ENCODE data around the gene NANP. TPM values are rescaled to one million over a fixed set of nuclear protein-coding genes. Genes with fewer than 3 reads are reported as not detected.
A peak's percentile ranks its signal among the peaks of the same experiment; 100 is the strongest.

The NANP gene
- total and polyA plus RNA-seq, 2 of the 13 experiments (the other 11 are each of a cell fraction or from before 2014, with no cell fraction given): 8.9 to 21.5 TPM

GRCh38 chr20:25576783-25577530 is 46.9 kb downstream of the NANP start (continued):
- 0 out of 2 replicates have a peak, but pooled peaks have one; percentile 5 for TF ChIP-seq ZFY (CRISPR knock-in tag; IDR thresholded peaks at IDR 0.05)
- TF ChIP-seq ZSCAN12 (CRISPR knock-in tag; IDR thresholded peaks at IDR 0.05): no peak
- TF ChIP-seq ISX (CRISPR knock-in tag; conservative IDR thresholded peaks at IDR 0.05): no peak
- 0 out of 2 replicates have a peak, but pooled peaks have one; percentile 1 for TF ChIP-seq ZNF501 (CRISPR knock-in tag; IDR thresholded peaks at IDR 0.05)
- 0 out of 2 replicates have a peak, but pooled peaks have one; percentile 36 for TF ChIP-seq ZNF768 (CRISPR knock-in tag; IDR thresholded peaks at IDR 0.05)
- TF ChIP-seq ZNF383 (CRISPR knock-in tag; IDR thresholded peaks at IDR 0.05; ENCODE audit: borderline replicate concordance): no peak
- peak; percentile 23; the same call in 1 of the 2 replicates for TF ChIP-seq RXRA (CRISPR knock-in tag; IDR thresholded peaks at IDR 0.05)
- TF ChIP-seq ZNF274 (CRISPR knock-in tag; IDR thresholded peaks at IDR 0.05): 0 out of 2 replicates have a peak, but pooled peaks have one; percentile 27

DNA sequence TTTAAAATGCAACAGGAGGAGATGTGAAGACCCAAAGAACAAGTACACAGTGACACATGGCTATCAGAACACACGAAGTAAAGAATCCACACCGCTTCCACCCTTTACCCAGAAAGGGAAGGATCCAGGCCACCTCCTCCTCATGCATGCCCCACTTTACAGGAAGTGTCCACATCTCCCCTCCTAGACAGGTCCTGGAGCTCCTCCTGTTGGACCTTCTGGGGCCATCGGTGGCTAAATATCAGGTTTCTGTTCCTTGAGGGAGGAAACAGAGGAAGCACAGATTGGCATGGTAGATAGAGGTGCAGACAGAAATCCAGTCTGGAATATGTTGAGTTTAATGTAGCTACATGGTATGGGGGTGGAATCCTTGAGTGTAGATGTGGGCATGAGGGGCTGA is 49.4 kb downstream of the NANP start:
- Histone ChIP-seq H3K4me2 (ENCODE audit: low read depth, low read length) (no peak overlapping the region), H3K79me2 (ENCODE audit: insufficient read depth, low read length) (peaks cover 90% of the 10 kb centered on the region), H4K20me1 (ENCODE audit: insufficient read depth, low read length) (peaks cover 31% of the 10 kb centered on the region), H3K27ac (ENCODE audit: extremely low read length, insufficient read depth, low read length) (no peak overlapping the region), H3K4me1 (ENCODE audit: insufficient read depth, low read length) (peaks cover 65% of the 10 kb centered on the region), H3K9ac (ENCODE audit: insufficient read depth, low read depth, low read length) (no peak overlapping the region), H3K4me3 (replicated peaks in 1 of 3; ENCODE audit: insufficient read depth in 1 of 3, low read depth in 2 of 3, low read length in 3 of 3) (no peak overlapping the region), H3K27me3 (ENCODE audit: control insufficient read depth in 1 of 2, insufficient read depth in 2 of 2, low read length in 2 of 2) (no peaks in the 10 kb centered on the region), H3K36me3 (replicated peaks in 1 of 2; ENCODE audit: control insufficient read depth in 1 of 2, insufficient read depth in 2 of 2, low read length in 2 of 2) (peaks cover 8 to 19% of the 10 kb centered on the region in 2 experiments; a peak in 4 of 5 replicates), H2AFZ (ENCODE audit: low read length) (no peak overlapping the region), H3K9me3 (ENCODE audit: low read length) (no peaks in the 10 kb centered on the region)
- 92% methylated on average over 3 of the region's 3 CpGs for WGBS (ENCODE audit: low lambda C conversion rate)
- intact Hi-C loops (cut with micrococcal nuclease; ENCODE audit: unreplicated experiment) (loop anchor here (2.0 kb wide), 1 partner anchor 66 kb away; no protein-coding TSS in a partner anchor), in situ Hi-C loops (cut with HindIII; ENCODE audit: extremely low pct_ligation_motif_present, low pct_unique_long_range_greater_than_20kb) (no loop called here)
- POLR2A ChIA-PET: interaction anchor here (1.3 to 2.9 kb wide), 2 partner anchors 11 to 67 kb away, joined by 5 to 24 read pairs; partner anchors contain the start of gene NINL
- DNase-seq (ENCODE audit: low spot score): peak; percentile 63
- FAIRE-seq: peak; percentile 40
- ATAC-seq: peak; percentile 22
- BruUV-seq (replicated peaks): no TSS peak
- CTCF ChIA-PET (ENCODE audit: low intra/inter-chr PET ratio, low total read pairs): interaction anchor here (0.7 to 1.1 kb wide), 2 partner anchors 104 to 280 kb away, joined by 3 to 4 read pairs; no protein-coding TSS in a partner anchor
- TF ChIP-seq HMGXB4 (CRISPR knock-in tag; IDR thresholded peaks at IDR 0.05; ENCODE audit: borderline replicate concordance in 1 of 2, low read depth in 1 of 2) (peak in 1 of 2 experiments; percentile 23; a peak in 1 of 4 replicates), ZNF446 (CRISPR knock-in tag; IDR thresholded peaks at IDR 0.05) (no peak), ZNF512B (CRISPR knock-in tag; IDR thresholded peaks at IDR 0.05; ENCODE audit: borderline replicate concordance) (no peak), ZFP1 (CRISPR knock-in tag; IDR thresholded peaks at IDR 0.05) (no peak), RAD21 (CRISPR knock-in tag; IDR thresholded peaks at IDR 0.05) (peak; percentile 59; the same call in 1 of the 2 replicates), ZMYM3 (CRISPR knock-in tag; IDR thresholded peaks at IDR 0.05) (no peak), ZMYM4 (CRISPR knock-in tag; IDR thresholded peaks at IDR 0.05) (0 out of 2 replicates have a peak, but pooled peaks have one; percentile 29)
- TF ChIP-seq, protein P1, sequence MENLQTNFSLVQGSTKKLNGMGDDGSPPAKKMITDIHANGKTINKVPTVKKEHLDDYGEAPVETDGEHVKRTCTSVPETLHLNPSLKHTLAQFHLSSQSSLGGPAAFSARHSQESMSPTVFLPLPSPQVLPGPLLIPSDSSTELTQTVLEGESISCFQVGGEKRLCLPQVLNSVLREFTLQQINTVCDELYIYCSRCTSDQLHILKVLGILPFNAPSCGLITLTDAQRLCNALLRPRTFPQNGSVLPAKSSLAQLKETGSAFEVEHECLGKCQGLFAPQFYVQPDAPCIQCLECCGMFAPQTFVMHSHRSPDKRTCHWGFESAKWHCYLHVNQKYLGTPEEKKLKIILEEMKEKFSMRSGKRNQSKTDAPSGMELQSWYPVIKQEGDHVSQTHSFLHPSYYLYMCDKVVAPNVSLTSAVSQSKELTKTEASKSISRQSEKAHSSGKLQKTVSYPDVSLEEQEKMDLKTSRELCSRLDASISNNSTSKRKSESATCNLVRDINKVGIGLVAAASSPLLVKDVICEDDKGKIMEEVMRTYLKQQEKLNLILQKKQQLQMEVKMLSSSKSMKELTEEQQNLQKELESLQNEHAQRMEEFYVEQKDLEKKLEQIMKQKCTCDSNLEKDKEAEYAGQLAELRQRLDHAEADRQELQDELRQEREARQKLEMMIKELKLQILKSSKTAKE (CRISPR knock-in tag; IDR thresholded peaks at IDR 0.05; ENCODE audit: borderline replicate concordance): no peak

Data from HepG2 (cell line).